HG02571 (cell line): ENCODE measurements around the gene SULT1A2.
"Not testable (repeated sequence)": the region's sequence is repeated elsewhere in the genome, so short reads cannot be mapped to it uniquely, and the experiment has no call there.

Experiments
- ATAC-seq: cut with Tn5 transposase; IDR thresholded peaks from one replicate; pipeline ENCODE4 v1.9.1; 2021; ENCODE audit warnings: mild to moderate bottlenecking, moderate library complexity; ENCODE audit not compliant: unreplicated experiment

Gene SULT1A2

DNA sequence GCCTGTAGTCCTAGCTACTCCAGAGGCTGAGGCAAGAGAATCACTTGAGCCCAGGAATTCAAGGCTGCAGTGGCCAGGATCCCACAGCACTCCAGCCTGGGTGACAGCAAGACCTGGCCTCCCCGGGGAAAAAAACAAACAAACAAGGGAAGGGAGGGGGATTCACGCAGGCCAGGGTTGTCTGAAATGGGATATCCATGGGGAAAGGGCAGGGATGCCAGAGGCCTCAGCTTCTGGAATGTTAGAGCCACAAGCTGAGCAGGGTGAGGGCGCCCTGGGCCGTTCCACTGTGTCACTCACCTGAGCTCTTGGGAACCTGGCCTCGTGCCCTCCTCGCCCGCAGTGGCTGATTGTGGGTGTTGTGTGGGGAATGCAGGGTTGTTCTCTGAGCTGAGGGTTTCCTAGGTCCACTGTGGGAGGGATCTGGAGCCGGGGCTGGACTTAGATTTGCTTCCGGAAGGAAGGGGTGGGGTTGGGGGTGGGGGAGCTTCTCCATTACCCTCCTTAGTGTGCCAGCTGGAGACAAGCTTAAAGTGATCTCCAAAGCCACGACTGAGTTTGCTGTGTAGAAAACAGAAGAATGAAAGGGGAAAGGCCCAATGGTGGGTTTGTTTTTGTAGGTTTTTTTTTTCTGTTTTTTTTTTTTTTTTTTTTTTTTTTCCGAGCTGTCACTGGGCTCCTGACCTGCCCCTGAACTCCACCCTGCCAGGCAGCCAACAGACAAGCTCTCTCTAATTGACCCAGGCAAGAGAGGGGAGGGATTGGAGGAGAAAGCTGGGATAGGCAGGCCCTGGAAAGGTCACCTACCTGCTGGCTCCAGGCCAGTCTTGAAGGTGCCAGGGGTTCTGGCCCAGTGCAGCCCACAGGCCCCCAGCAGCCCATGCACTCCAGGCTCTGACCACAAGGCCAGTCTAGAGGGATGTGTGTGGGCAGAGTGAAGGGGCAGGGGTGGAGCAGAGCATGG is 13.1 kb upstream of the SULT1A2 start, which contains the start of gene SULT1A1:
SULT1A1 (minus strand) TSS at position 414 of the 964 bp plus-strand sequence. CDS start 1,189 bp downstream, outside the sequence.
- ATAC-seq, result no peak

DNA sequence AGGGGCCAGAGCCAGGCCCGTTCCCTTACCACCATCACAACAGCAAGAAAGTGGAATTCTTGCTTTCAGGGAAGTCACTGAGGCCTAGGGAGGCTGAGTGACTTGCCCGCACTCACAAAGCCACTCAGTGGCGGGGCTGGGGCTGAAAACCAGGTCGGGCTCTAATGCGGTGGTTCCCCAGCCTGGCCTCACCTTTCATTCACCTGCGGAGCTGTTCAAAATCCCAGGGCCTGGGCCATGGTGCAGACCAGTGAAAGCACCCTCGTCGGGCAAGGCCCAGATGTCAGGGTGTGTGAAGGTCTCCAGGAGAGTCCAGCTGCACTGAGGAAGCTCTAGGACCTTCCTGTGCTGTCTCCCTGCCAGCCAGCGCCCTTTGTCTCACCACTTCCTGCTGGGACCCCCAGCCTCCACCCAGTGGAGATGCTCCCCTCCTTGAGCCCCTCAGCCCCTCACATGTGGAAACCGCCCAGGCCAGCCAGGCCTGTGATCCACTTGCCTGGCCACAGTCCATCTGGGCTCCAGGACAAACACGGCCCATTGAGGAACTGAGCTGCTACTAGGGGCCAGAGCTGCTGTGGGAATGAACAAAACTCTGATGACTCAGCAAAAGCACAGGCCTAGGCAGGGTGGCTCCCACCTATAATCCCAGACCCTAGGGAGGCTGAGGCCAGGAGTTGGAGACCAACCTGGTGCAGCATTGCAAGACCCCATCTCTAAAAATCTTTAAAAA is 12.2 kb upstream of the SULT1A2 start:
- ATAC-seq, result not testable (repeated sequence)

- ATAC-seq, result not testable (repeated sequence)
Measured at GRCh38 chr16:28608496-28608808, 11.6 kb upstream of the SULT1A2 start.

DNA sequence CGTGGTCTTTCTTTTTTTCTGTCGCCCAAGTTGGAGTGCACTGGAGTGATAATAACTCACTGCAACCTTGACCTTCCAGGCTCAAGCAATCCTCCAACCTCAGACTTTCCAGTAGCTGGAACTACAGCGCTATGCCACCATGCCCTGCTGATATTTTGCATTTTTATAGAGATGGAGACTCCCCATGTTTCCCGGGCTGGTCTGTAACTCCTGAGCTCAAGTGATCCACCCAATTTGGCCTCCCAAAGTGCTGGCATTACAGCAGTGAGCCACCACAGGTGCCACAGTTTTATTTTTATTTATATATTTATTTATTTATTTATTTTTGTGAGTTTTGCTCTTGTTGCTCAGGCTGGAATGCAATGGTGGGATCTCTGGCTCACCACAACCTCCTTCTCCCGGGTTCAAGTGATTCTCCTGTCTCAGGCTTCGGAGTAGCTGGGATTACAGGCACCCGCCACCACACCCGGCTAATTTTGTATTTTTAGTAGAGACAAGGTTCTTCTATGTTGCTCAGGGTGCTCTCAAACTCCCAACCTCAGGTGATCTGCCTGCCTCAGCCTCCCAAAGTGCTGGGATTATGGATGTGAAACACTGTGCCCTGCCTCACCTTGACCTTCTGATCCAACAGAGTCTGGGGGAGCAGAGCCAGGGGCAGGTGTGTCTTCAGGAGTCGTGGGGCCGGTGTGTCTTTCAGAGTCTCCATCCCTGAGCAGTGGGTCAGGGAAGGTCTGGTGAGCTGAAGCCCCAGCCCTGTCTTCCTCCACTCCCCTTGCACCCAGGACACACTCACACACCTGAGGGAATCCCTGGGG is 11.0 kb upstream of the SULT1A2 start:
- not testable (repeated sequence) for ATAC-seq

DNA sequence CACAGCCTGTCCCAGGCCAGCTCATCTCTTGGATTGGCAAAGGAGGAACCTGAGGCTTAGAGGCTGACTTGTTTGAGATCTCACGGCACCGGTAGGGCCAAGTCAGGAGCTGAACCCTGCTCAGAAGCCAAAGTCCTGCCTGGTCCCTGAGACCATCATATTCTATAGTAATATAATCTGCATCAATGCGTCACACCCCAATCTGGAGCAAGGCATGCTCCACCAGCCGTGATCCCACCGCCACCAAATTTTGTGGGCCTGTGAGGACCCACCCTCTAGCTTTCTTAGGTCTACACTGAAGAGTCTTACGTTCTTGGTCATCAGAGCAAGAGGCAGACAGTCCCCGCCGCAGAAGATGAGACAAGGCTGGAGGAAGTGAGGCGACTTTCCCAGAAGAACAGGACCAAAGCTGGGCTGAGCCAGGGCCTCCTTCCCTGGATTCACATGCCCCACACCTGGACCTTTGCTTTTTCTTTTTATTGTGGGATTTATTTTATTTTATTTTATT is 10.3 kb upstream of the SULT1A2 start:
- ATAC-seq, result no peak

DNA sequence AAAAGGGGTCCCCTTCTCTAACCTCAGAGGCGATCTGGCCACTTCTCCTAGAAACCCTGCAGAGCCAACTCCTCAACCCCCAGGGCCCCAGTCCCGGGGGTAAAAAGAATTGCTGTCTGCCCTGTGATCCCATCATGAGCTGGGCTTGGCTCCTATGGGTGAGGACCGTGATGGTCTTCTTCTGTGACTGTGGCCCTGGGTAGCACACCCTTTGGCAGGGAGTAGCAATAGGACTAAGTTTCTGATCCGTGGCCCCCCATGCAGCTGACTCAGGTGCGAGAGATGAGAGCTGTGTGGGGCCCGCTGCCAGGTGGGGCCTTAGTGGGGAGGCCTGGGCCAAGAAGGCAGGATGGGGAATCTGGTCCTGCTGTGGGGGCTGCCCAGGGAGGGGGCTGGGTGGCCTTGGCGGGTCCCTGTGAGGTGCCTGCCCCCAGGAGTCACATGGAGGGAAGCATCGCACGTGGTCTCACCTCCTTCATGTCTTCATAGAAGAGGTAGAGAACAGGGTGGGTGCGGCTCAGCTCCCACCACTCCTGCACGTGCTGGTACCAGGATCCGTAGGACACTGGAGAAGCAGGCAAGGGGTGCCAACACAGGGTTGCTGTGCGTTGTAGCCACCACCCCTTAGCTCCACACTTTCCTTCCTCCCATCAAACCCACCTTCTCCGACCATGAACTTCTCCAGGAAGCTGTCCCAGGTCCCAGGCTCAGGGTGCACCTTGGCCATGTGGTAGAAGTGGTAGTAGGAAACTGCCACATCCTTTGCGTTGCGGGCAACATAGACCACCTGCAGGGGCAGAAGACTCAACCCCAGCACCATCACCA is 9.7 kb upstream of the SULT1A2 start:
- ATAC-seq, result no peak

GRCh38 chr16:28604186-28604565 is 7.3 kb upstream of the SULT1A2 start:
- no peak for ATAC-seq

- ATAC-seq, result no peak
Measured at GRCh38 chr16:28603381-28604185, 6.7 kb upstream of the SULT1A2 start.

DNA sequence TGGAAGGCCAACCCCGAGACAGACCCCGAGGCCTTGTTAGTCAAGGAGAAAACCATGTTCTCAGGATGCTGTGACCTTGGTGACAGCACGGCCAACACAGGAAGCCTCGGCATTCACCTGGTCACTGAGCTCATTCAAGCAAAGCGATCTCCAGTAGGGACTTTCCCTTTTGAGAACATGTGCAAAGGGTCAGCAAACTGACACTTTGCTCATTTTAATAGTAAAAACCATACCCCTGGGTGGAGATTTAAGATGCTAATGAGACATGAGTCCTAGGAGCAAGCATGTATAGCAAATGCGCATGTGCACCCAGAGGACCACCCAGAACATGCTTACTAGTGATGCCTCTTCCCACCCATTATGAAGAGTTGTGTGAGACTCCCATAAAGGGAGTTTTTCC is 5.7 kb upstream of the SULT1A2 start:
- no peak for ATAC-seq

GRCh38 chr16:28602062-28602461 is 5.2 kb upstream of the SULT1A2 start:
- not testable (repeated sequence) for ATAC-seq

DNA sequence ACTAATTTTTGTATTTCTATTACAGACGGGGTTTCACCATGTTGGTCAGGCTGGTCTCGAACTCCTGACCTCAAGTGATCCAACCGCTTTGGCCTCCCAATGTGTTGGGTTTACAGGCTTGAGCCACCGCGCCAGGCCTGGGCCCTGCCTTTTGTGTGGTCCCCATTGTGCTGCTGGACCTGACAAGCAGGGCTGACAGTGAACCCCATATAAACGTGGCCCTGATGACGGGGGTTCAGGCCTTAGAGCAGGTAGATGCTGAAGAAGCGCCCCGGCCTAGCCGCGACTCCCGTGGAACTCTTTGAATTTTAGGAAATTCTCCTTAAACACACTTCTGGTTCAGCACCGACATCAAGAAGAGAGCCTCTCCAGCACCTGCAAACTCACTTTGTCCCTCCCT is 4.7 kb upstream of the SULT1A2 start:
- ATAC-seq, result not testable (repeated sequence)

GRCh38 chr16:28600965-28601364 is 4.1 kb upstream of the SULT1A2 start:
- ATAC-seq, result not testable (repeated sequence)

GRCh38 chr16:28599377-28600285 is 2.8 kb upstream of the SULT1A2 start:
- not testable (repeated sequence) for ATAC-seq

- no peak for ATAC-seq
Measured at GRCh38 chr16:28597692-28598261, 927 bp upstream of the SULT1A2 start.

- no peak for ATAC-seq
Measured at GRCh38 chr16:28596115-28596630, 677 bp downstream of the SULT1A2 start.

DNA sequence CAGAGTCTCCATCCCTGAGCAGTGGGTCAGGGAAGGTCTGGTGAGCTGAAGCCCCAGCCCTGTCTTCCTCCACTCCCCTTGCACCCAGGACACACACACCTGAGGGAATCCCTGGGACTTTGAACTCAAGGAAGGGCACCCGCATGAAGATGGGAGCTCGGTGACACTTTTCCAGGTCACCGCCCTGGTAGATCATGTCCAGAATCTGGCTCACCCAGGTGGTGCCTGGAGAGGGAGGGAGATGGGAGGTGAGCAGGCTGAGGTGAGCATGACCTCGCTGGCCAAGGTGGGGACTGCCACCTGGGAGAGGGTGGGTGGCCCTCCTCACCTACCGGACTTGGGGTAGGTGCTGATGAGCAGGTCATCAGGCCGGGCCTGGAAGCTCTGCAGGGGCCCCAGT is 1.4 kb downstream of the SULT1A2 start:
- not testable (repeated sequence) for ATAC-seq

GRCh38 chr16:28592979-28593553 is 3.8 kb downstream of the SULT1A2 start:
- ATAC-seq, result no peak
